ENCODE data around the gene SLC44A1.
A peak's percentile ranks its signal among the peaks of the same experiment; 100 is the strongest.

Gene SLC44A1

DNA sequence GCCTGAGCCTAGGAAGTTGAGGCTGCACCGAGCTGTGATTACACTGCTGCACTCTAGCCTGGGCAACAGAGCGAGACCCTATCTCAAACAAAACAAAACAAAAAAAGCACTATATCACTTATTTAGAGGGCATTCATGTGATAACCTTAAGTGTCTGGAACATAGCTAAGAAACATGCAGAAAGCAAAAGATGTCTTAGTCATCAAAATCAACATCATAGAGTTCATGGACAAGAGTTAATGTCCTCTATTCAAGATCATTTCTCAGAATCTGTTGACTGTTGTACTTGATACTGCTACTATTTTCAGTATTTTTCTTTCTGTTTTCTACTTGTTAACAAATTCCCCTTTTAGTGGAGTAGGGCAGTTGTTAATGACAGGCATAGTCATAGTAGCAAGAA is 228.8 kb downstream of the SLC44A1 start:
- no peak for DNase-seq (ENCODE audit: low spot score)

DNA sequence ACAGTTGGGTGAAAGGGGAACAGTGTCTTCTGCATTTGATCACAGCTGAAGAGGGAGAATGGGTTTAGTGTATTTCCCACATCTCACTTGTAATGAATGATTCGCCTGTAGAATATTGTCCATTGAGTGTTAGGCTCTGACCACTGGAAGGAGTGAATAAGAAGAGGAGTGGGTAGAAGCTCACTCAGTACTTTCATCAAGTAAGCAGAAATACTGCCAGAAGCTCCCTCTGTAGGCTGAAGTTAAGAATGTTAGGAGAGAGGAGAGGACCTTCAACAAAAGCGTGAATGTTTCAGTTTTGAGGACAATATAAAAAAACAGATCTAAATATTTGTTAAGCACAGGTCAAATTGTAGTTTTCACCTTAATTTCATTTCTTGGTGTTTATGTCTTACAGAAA is 230.9 kb downstream of the SLC44A1 start:
- peak; percentile 53 for DNase-seq (ENCODE audit: low spot score)

- DNase-seq (ENCODE audit: low spot score), result no peak
These were observed 235.4 kb downstream of the SLC44A1 start for GRCh38 chr9:105479846-105480245.

DNA sequence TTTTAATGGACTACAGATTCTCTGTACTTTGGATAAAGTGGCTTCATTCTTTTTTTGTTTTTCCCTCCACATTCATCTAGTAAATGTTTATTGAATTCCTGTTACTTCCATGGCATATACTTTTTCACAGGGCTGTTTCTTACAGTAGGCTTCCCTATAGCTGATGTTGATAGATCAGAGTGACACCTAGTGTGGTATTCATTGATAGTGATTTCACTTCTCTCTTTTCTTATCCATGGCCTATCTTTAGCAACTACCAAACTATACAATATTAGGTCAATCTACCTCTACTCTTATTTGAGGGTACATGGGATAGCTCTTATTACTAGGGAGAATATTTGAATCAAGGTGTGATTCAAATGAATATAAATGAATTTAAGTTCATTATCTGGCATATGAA is 239.2 kb downstream of the SLC44A1 start:
- no peak for DNase-seq (ENCODE audit: low spot score)

- DNase-seq (ENCODE audit: low spot score), result no peak
These were observed 239.8 kb downstream of the SLC44A1 start for GRCh38 chr9:105484226-105484625.

DNA sequence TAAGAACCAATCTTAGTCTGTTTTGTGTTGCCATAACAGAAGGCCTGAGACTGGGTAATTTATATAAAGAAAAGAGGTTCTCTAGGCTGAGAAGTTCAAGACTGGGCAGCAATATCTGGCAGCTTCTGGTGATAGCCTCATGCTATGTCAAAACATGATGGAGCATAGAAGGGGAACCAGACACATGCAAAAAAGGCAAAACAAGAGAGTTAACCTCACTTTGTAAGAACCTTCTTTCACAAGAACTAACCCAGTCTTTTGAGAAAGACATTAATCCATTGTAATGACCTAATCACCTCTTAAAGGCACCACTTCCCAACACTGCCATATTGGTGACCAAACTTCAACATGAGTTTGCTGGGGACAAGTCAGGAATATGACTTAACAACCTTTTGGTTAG is 240.7 kb downstream of the SLC44A1 start:
- no peak for DNase-seq (ENCODE audit: low spot score)
